HK-2 (cell line): ENCODE results near the gene IGF2R.
"Not testable (repeated sequence)": the region's sequence is repeated elsewhere in the genome, so short reads cannot be mapped to it uniquely, and the experiment has no call there.

Experiments used
- DNase-seq: peaks from one replicate; pipeline ENCODE4 v3.0.0-alpha.2; 2018; ENCODE audit not compliant: unreplicated experiment

The IGF2R gene

GRCh38 chr6:160124605-160125004, 155.7 kb downstream of the IGF2R start:
- DNase-seq: no peak

DNA sequence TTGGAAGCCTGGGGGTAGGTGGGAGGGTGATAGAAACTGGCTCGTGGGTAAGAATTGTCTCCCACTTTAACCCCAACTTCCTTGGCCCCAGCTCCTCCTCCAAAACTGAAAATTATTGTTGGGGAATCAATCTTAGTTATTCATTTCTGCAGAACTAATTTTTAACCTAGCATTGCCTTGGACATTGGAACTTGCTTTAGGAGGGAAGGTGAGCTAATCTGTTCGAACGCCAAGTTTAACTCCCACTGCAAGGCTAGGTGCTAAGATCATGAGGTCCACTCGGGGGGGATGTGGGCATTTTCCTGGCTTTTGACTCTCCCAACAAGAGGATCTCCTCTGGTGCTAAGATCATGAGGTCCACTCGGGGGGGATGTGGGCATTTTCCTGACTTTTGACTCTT, 156.2 kb downstream of the IGF2R start:
- not testable (repeated sequence) for DNase-seq

- DNase-seq: no peak
Observed at GRCh38 chr6:160127270-160128124, 158.6 kb downstream of the IGF2R start.

DNA sequence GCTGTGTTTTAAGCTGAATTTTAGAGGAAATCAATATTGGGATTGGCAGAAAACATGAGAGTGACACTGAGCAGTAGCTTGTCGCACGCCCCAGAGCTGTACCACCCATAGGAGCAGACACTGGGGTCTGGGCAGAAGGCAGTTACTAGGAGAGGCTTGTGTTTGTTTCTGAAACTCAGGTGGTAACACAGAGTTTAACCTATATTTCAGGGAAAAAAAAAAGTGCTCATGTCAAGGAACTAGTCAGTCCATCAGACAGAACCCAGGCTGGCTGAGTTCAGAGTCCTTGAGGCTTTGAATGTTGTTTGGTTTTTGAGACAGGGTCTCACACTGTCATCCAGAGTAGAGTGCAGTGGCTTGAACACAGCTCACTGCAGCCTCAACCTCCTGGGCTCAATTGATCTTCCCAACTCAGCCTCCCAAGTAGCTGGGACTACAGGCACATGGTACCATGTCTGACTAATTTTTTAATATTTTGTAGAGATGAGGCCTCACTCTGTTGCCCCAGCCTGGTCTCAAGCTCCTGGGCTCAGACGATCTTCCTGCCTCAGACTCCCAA, 159.3 kb downstream of the IGF2R start:
- DNase-seq: no peak

GRCh38 chr6:160128879-160129516, 160.1 kb downstream of the IGF2R start:
- no peak for DNase-seq

GRCh38 chr6:160129881-160130615, 161.2 kb downstream of the IGF2R start:
- DNase-seq: no peak

GRCh38 chr6:160130729-160131484, 162.0 kb downstream of the IGF2R start:
- no peak for DNase-seq

DNA sequence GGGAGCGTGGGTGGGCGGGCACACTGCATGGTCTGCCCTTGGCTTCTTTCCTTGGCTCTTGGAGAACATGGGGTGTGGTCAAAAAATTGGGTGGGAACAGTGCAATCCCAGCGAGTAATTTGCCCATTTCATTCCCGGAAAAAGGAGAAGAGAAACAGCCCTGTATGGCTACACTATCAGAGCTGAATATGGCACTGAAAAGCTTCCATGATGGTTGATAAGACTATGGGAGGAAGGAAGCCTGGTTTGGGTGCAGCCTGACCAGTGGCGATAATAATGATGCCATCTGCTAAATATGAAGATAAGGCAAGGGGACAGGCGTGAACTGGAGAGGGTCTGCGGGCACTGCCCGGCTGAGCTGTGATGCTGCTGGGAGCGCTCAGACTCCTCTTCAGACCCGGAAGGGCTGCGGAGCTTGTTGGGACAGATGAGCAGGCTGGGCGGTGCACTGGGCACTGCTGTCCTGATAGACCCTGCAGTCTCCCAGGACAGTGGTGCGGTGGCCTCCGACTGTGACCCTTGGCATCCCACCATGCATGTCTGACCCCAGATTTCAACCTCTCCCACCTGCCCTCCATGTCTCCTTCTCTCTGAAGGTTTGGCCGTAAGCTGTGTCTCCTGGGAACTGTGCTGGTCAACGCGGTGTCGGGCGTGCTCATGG, 162.9 kb downstream of the IGF2R start:
- DNase-seq: no peak

GRCh38 chr6:160132297-160132637, 163.4 kb downstream of the IGF2R start:
- no peak for DNase-seq

DNA sequence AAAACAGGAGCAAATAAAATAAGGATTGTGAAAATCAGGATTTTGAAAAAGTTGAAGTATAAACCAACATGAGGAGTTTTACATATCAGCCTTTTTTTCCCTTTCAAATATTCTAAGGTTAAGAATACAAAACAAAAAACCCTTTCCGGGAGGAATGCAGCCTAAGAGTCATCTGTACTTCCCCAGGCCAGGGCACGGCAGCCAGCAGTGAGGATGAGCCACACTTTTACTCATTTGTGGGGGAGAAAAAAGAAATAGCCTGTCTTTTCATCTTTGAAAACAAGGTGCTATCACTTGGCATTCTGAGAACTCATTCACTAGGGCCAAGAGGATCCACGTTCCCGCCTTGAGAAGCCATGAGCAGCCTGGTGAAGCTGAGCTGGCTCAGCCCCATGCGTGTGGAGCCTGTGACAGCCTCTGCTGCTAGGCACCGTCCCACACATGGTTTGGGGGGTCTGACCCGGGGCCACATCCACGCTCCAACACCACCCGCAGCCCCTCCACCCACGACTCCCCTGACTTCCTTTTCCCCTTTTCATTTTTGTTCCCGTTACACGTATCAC, 164.0 kb downstream of the IGF2R start:
- no peak for DNase-seq

- DNase-seq: no peak
Observed at GRCh38 chr6:160133441-160134336, 164.8 kb downstream of the IGF2R start.

DNA sequence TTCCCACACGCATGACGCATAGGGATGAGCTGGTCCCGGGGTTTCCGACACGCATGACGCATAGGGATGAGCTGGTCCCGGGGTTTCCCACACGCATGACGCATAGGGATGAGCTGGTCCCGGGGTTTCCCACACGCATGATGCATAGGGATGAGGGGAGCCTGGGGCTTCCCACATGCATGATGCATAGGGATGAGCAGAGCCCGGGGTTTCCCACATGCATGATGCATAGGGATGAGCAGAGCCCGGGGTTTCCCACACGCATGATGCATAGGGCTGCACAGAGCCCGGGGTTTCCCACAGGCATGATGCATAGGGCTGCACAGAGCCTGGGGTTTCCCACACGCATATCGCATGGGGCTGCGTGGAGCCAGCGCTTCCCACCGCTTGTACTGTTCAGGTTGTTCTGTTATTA, 165.5 kb downstream of the IGF2R start:
- DNase-seq: not testable (repeated sequence)

- no peak for DNase-seq
Observed at GRCh38 chr6:160134779-160135547, 166.1 kb downstream of the IGF2R start.

DNA sequence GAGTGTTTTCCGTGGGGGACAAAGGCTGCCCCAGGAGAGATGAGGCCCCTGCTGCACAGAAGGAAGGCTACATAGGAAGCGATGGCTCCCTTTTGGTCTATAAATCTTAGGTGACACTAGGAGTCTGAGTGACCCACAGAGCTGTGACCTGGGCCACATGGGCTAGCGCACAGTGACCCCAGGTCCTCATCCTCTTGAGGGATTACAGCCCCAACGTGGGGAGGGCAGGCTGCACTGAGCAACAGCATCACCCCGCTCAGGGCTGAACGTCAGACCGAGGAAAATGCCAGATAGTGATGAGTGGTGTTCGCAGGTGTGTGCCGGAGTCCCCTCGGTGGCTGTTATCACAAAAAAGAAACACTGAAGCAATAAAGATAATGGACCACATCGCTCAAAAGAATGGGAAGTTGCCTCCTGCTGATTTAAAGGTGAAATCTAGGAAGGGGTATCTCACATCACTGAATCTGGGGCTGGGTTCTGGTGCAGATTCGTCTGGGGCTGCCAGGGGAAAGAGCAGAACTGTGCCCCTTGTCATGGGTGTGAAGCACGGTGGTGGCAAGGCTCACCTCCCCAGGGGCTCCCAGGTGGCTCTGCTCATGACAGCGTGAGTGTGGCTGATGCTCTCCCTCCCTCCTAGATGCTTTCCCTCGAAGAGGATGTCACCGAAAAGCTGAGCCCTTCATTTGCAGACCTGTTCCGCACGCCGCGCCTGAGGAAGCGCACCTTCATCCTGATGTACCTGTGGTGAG, 167.2 kb downstream of the IGF2R start:
- DNase-seq: no peak

DNA sequence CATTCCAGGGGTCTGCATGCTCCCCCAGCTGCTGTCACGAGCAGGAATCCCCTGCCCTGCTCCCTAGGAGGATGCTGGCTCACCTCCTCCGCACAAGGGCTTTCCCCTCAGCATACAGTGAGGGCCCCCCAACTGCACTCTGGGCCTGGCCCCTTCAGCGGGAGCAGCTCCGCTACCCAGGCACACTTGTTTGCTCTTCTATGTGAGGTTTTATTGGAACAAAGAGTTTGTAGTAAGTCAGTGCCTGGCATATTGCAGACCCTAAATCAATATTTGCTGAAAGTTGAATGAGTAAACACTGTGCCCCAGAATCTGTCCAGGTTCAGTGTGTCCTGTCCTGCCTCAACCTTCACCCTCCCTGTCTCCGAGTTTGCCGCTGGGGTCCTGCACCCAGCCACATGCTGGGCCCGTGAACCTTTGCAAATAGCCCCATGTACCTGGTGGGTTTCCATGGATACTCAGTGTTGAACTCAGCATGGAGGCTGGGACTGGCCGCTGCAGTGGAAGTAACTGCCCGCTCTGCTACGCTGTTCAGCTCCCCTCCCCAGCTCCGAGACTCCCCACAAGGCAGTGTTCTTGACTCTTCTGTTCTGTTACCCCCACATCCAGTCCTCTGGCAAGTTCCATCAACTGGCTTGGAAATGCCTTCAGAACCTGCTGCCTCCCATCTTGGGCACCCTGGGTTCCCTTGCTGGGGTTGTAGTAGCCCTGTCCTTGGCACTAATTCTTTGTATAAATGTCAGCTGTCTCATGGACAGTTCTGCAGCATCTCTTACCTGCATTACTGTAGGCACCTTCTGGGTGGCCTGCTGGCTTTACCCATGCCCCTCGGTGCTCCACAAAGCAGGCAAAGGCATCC, 168.5 kb downstream of the IGF2R start:
- no peak for DNase-seq

DNA sequence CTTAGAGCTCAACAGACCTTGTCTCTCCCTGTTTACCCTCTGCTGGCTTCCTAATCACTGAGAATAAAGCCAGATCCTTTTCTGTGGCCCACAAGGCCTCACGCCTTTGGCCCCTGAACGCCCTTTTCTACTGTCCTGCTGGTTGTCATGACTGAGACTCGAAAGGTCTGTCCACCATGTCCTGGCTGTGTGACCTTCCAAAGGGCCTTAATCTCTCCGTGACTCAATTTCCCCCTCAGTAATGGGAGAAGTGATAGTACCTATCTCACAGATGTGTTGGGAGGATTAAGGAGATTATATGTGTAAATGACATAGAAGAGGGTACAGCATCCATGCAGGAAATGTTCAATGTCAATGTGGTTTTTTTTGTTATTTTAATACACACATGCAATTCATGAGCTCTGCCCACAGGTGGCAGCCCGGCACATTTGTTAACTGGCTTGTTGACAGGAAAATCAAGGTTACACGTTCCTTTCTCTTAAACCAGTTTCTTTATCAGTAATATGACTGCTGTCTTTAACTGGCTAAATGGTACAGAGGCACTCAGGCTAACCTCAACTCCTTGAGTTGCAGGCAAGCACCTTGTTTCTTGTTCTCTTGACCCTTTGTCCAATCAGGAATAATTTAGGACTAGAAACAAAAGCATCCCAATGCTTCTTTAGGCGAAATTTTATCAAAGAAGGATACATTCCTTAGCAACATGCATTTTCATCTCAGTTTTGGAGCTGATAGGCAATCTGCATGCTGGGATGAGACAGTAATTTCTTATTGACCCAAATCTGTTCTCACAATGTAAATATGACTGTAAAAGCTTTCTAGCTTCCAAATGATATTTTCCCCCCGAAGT, 169.3 kb downstream of the IGF2R start:
- DNase-seq: peak; percentile 53
